HEK293 (cell line): Measurements from ENCODE around the gene TSPAN14.

ENCODE experiments used
- CTCF ChIA-PET: fragments of 350-600 bp; formaldehyde crosslinking; extraction: SDS; loops from one replicate; lab custom pipeline; 2021; ENCODE audit warnings: antibody characterized with exemption; lab: Yijun Ruan, JAX
- POLR2A ChIA-PET: fragments of 300-600 bp; formaldehyde crosslinking; extraction: SDS; loops from one replicate; lab custom pipeline; 2020; ENCODE audit warnings: antibody characterized with exemption, inconsistent platforms; lab: Yijun Ruan, JAX
- H3K27ac ChIP-seq: fragments of 200-500 bp; sonication (Bioruptor generic); 2 replicates; pipeline ENCODE4 v1.5.1; 2014; ENCODE audit warnings: low read depth, low read length, control low read depth, inconsistent platforms; ENCODE audit errors: extremely low read depth
- H3K36me3 ChIP-seq, 2 experiments: fragments of 200-500 bp in 1 of 2; sonication (Bioruptor generic) in 1 of 2; 1 replicate in 1 of 2; 2 replicates in 1 of 2; pipeline ENCODE4 v1.5.1; 2014 to 2017; ENCODE audit warnings: inconsistent platforms in 2 of 2, low read length in 2 of 2; ENCODE audit not compliant: control insufficient read depth in 2 of 2, insufficient read depth in 1 of 2
- H3K4me1 ChIP-seq: fragments of 200-500 bp; sonication (Bioruptor generic); 2 replicates; pipeline ENCODE4 v1.5.1; 2014; ENCODE audit warnings: mild to moderate bottlenecking, low read length, inconsistent platforms; ENCODE audit not compliant: control insufficient read depth, insufficient read depth
- H3K4me3 ChIP-seq: 2 replicates; pipeline ENCODE4 v1.5.1; 2011; ENCODE audit warnings: low read depth, mild to moderate bottlenecking, control low read depth, low read length, moderate library complexity
- H3K9me3 ChIP-seq: fragments of 200-500 bp; sonication (Bioruptor generic); 2 replicates; pipeline ENCODE4 v1.5.1; 2014; ENCODE audit warnings: low read depth, low read length, inconsistent platforms; ENCODE audit not compliant: control insufficient read depth, insufficient read depth
- KLF10 ChIP-seq: fragments of 450-650 bp; IDR thresholded peaks from 2 replicates; pipeline ENCODE4 v1.5.1; 2018; ENCODE audit warnings: missing biosample characterization, mild to moderate bottlenecking, missing genetic modification characterization
- MEIS1 ChIP-seq: sonication (generic); formaldehyde crosslinking; IDR thresholded peaks from 2 replicates; pipeline ENCODE4 v1.8.1; 2022; ENCODE audit warnings: missing genetic modification reagents, mild to moderate bottlenecking, borderline replicate concordance
- MYNN ChIP-seq: fragments of 450-650 bp; formaldehyde crosslinking; IDR thresholded peaks from 2 replicates; pipeline ENCODE4 v1.5.1; 2016; ENCODE audit warnings: missing biosample characterization, missing genetic modification characterization, borderline replicate concordance
- PRDM10 ChIP-seq: fragments of 450-650 bp; formaldehyde crosslinking; IDR thresholded peaks from 2 replicates; pipeline ENCODE4 v1.5.1; 2016; ENCODE audit warnings: missing biosample characterization, missing genetic modification characterization
- ZBTB10 ChIP-seq: fragments of 450-650 bp; formaldehyde crosslinking; IDR thresholded peaks from 2 replicates; pipeline ENCODE4 v1.5.1; 2016; ENCODE audit warnings: missing biosample characterization, missing genetic modification characterization
- ZBTB20 ChIP-seq: fragments of 450-650 bp; formaldehyde crosslinking; IDR thresholded peaks from 2 replicates; pipeline ENCODE4 v1.5.1; 2016; ENCODE audit warnings: missing biosample characterization, missing genetic modification characterization
- ZNF114 ChIP-seq: fragments of 450-650 bp; formaldehyde crosslinking; IDR thresholded peaks from 2 replicates; pipeline ENCODE4 v1.5.0; 2017; ENCODE audit warnings: missing biosample characterization, missing genetic modification characterization
- ZNF26 ChIP-seq: fragments of 450-650 bp; formaldehyde crosslinking; IDR thresholded peaks from 2 replicates; pipeline ENCODE4 v1.5.1; 2016; ENCODE audit warnings: missing biosample characterization, missing genetic modification characterization
- ZNF394 ChIP-seq: fragments of 450-650 bp; formaldehyde crosslinking; IDR thresholded peaks from 2 replicates; pipeline ENCODE4 v1.5.1; 2016; ENCODE audit warnings: missing biosample characterization, missing genetic modification characterization, mild to moderate bottlenecking, moderate library complexity, borderline replicate concordance
- ZNF416 ChIP-seq: fragments of 450-650 bp; formaldehyde crosslinking; IDR thresholded peaks from 2 replicates; pipeline ENCODE4 v1.5.1; 2016; ENCODE audit warnings: missing biosample characterization, missing genetic modification characterization
- ZNF529 ChIP-seq: fragments of 450-650 bp; formaldehyde crosslinking; IDR thresholded peaks from 2 replicates; pipeline ENCODE4 v1.5.1; 2017; ENCODE audit warnings: missing genetic modification characterization, missing biosample characterization; ENCODE audit not compliant: insufficient replicate concordance
- ZNF561 ChIP-seq: fragments of 450-650 bp; IDR thresholded peaks from 2 replicates; pipeline ENCODE4 v1.5.1; 2018; ENCODE audit warnings: missing biosample characterization, missing genetic modification characterization, borderline replicate concordance
- ZNF639 ChIP-seq: fragments of 450-650 bp; formaldehyde crosslinking; IDR thresholded peaks from 2 replicates; pipeline ENCODE4 v1.5.1; 2016; ENCODE audit warnings: missing biosample characterization, missing genetic modification characterization
- ZNF747 ChIP-seq: fragments of 450-650 bp; formaldehyde crosslinking; IDR thresholded peaks from 2 replicates; pipeline ENCODE4 v1.5.1; 2016; ENCODE audit warnings: missing biosample characterization, missing genetic modification characterization
- ZNF76 ChIP-seq: fragments of 450-650 bp; formaldehyde crosslinking; IDR thresholded peaks from 2 replicates; pipeline ENCODE4; 2016; ENCODE audit warnings: low read depth, missing biosample characterization, missing genetic modification characterization, borderline replicate concordance
- ZSCAN23 ChIP-seq: fragments of 450-650 bp; formaldehyde crosslinking; IDR thresholded peaks from 2 replicates; pipeline ENCODE4 v1.5.1; 2016; ENCODE audit warnings: missing biosample characterization, missing genetic modification characterization
- TF ChIP-seq, protein P1 (sequence below): sonication (generic); formaldehyde crosslinking; IDR thresholded peaks from 2 replicates; pipeline ENCODE4 v1.8.1; 2022; ENCODE audit warnings: mild to moderate bottlenecking, moderate library complexity, missing genetic modification reagents

Gene TSPAN14

DNA sequence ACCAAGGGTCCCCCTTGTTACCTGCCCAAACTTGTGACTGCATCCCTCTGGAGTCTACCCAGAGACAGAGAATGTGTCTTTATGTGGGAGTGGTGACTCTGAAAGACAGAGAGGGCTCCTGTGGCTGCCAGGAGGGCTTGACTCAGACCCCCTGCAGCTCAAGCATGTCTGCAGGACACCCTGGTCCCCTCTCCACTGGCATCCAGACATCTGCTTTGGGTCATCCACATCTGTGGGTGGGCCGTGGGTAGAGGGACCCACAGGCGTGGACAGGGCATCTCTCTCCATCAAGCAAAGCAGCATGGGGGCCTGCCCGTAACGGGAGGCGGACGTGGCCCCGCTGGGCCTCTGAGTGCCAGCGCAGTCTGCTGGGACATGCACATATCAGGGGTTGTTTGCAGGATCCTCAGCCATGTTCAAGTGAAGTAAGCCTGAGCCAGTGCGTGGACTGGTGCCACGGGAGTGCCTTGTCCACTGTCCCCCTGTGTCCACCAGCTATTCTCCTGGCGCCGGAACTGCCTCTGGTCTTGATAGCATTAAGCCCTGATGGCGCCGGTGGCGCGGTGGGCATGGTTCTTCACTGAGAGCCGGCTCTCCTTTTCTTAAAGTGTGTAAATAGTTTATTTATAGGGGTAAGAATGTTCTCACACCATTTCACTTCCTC, 64.2 kb downstream of the TSPAN14 start:
- Histone ChIP-seq H3K4me1 (no peaks in the 10 kb centered on the region), H3K4me3 (no peak overlapping the region), H3K36me3 (peaks cover 0 to 52% of the 10 kb centered on the region in 2 experiments; a peak in 1 of 3 replicates), H3K9me3 (no peaks in the 10 kb centered on the region), H3K27ac (no peak overlapping the region)
- ChIA-PET POLR2A (no interaction called here), CTCF (interaction anchor here (0.5 to 0.6 kb wide), 2 partner anchors 515 to 912 kb away, joined by 3 read pairs; no protein-coding TSS in a partner anchor)
- TF ChIP-seq ZBTB10 (tag by site-specific recombination) (no peak), ZNF416 (no peak), ZNF639 (tag by site-specific recombination) (no peak), ZNF561 (tag by site-specific recombination) (no peak), ZBTB20 (tag by site-specific recombination) (no peak)

- H3K4me3 ChIP-seq: no peak overlapping the region
- TF ChIP-seq PRDM10 (tag by site-specific recombination) (no peak), ZNF76 (tag by site-specific recombination) (no peak), MYNN (no peak)
- TF ChIP-seq, all 188 proteins: peak for 0
- Histone ChIP-seq H3K9me3 (no peaks in the 10 kb centered on the region), H3K4me1 (no peaks in the 10 kb centered on the region), H3K36me3 (peaks cover 0 to 46% of the 10 kb centered on the region in 2 experiments; a peak in 1 of 3 replicates), H3K27ac (no peak overlapping the region)
- ChIA-PET POLR2A (no interaction called here), CTCF (interaction anchor here (0.5 kb wide), 1 partner anchor 515 kb away, joined by 3 read pairs; no protein-coding TSS in a partner anchor)
Observed at GRCh38 chr10:80518807-80519360, 64.8 kb downstream of the TSPAN14 start.

GRCh38 chr10:80519936-80520650, 66.0 kb downstream of the TSPAN14 start:
- ChIA-PET POLR2A (no interaction called here), CTCF (interaction anchor here (1.4 kb wide), 1 partner anchor 15 kb away, joined by 8 read pairs; no protein-coding TSS in a partner anchor)
- Histone ChIP-seq H3K4me3 (no peak overlapping the region), H3K36me3 (peaks cover 0 to 36% of the 10 kb centered on the region in 2 experiments; a peak in 1 of 3 replicates), H3K9me3 (no peaks in the 10 kb centered on the region), H3K4me1 (no peaks in the 10 kb centered on the region), H3K27ac (no peak overlapping the region)
- TF ChIP-seq, protein P1, sequence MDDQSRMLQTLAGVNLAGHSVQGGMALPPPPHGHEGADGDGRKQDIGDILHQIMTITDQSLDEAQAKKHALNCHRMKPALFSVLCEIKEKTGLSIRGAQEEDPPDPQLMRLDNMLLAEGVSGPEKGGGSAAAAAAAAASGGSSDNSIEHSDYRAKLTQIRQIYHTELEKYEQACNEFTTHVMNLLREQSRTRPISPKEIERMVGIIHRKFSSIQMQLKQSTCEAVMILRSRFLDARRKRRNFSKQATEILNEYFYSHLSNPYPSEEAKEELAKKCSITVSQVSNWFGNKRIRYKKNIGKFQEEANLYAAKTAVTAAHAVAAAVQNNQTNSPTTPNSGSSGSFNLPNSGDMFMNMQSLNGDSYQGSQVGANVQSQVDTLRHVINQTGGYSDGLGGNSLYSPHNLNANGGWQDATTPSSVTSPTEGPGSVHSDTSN: no peak
- TF ChIP-seq MEIS1 (no peak), ZNF529 (tag by site-specific recombination) (no peak), ZNF76 (tag by site-specific recombination) (no peak), ZNF114 (tag by site-specific recombination) (no peak), ZNF26 (tag by site-specific recombination) (no peak), KLF10 (tag by site-specific recombination) (no peak), ZNF394 (no peak), ZNF747 (tag by site-specific recombination) (no peak), ZSCAN23 (tag by site-specific recombination) (no peak)
